HG03460 (cell line): Measurements from ENCODE around the gene CD300LB.
"Not testable (repeated sequence)": the region's sequence is repeated elsewhere in the genome, so short reads cannot be mapped to it uniquely, and the experiment has no call there.

Experiments
- ATAC-seq: cut with Tn5 transposase; IDR thresholded peaks from one replicate; pipeline ENCODE4 v1.9.1; 2021; ENCODE audit not compliant: unreplicated experiment

Gene CD300LB

DNA sequence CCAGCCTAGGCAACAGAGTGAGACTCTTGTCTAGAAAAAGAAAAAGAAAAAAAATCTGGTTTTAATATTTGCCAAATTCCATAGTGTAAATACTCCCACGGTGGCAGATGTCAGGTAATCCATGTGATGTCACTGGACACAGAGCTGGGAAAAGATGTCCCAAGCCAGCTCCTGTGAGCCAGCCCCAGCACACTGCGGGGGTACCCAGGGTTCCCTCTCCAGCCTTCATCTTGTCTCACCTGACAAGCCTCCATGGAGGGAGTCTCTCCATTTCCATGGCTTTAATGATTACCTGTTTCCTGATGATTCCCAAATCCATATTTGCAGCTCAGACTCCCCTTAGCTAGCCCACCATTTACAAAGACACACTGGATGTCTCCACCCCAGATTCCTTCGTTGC is 4.6 kb downstream of the CD300LB start:
- ATAC-seq: no peak

- ATAC-seq: no peak
Measured at GRCh38 chr17:74525781-74526288, 5.4 kb downstream of the CD300LB start.

GRCh38 chr17:74525465-74525725 is 5.9 kb downstream of the CD300LB start:
- no peak for ATAC-seq

- ATAC-seq: no peak
Measured at GRCh38 chr17:74524653-74525464, 6.4 kb downstream of the CD300LB start.

DNA sequence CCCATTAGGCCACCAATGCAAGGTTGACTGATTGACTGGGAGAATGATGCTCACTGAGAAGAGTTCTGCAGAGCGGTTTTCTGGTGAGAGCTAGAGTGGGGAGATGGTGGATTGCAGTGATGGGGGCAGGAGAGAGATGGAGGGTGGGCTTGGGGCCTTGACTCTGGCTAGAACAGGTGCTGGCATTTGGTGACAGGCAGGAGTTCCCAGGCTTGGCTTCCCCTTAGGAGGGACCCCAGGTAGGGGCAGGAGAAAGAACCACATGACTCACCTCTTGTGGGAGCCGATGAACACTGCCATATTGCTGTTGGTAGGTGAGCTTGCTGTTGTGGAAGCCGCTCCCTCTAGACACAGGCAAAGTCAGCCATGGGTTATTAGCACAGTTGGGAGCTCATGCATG is 8.0 kb downstream of the CD300LB start:
- ATAC-seq: no peak

DNA sequence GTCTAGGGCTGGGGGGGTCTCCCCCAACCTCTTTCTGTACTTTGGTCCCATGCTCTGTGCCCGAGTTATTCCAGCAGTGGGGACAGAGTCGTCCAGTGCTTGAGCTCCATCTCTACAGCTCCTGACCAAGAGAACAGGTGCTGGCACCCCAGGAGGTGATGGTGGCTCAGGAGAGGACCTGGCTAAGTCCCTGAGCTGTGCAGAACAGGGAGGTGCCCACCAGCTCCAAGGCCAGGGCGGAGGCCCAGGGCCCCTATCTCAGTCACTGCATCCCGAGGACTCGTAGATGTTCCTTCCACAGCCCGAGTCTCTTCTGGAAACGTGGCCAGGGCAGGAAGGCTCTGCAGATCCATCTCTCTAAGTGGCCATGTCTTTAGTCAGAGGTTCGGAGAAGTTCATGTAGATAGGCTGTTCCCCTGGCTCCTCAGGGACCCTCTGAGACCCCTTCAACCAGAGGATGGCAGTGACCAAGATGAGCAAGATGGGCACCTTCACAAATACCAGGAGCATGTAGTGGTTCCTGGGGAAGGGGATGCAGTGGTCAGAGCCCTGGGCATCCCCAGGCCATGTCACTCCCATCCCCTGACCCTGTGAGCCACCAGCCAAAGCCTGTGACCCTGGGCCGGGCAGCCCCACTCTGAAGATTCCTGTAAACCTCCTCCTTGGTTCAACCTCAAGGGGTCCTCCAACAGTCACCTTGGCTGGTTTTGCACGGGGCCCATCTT is 8.7 kb downstream of the CD300LB start:
- ATAC-seq: no peak

DNA sequence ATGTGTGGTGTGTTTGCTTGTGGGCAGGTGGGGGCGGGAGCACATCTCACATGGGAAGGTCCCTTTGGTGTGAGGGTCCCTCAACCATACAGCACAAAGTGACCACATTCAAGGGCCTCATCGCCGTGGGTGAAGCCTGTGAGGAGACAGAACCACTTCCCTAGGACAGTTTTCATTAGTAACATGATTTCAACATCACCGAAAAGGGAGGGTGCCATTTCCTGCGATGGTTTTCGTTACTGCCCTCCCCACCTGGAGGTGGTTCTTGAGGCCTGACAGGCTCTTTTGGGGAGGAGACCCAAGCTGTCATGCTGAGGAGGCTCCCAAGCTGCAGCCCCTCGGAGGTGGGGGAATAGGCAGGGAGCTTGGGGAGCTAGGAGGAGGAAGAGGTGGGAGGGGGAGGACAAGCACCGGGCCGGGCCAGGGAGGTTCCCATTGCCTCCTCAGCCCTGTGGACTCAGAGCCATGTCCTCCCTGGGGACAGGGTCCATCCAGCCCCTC is 9.5 kb downstream of the CD300LB start:
- ATAC-seq: no peak

- ATAC-seq: no peak
Measured at GRCh38 chr17:74520790-74521480, 10.3 kb downstream of the CD300LB start.

DNA sequence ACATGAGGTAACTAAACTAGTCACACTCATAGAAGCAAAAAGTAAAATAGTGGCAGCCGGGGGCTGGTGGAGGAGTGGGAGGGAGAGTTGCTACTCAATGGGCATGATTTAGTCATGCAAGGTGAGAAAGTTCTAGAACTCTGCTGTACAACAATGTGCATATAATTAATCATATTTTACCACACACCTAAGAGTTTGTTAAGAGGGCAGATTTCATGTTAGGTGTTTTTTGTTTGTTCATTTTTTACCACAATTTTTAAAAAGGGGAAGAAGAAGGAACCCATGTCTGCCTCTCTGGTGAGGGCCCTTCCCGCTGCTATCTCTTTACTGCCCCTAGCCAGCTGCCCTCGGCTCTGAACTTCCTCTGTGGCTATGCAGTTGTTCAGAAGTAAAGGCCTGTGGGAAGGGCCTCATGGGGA is 11.2 kb downstream of the CD300LB start:
- no peak for ATAC-seq

GRCh38 chr17:74518413-74518981 is 12.8 kb downstream of the CD300LB start:
- ATAC-seq: not testable (repeated sequence)

DNA sequence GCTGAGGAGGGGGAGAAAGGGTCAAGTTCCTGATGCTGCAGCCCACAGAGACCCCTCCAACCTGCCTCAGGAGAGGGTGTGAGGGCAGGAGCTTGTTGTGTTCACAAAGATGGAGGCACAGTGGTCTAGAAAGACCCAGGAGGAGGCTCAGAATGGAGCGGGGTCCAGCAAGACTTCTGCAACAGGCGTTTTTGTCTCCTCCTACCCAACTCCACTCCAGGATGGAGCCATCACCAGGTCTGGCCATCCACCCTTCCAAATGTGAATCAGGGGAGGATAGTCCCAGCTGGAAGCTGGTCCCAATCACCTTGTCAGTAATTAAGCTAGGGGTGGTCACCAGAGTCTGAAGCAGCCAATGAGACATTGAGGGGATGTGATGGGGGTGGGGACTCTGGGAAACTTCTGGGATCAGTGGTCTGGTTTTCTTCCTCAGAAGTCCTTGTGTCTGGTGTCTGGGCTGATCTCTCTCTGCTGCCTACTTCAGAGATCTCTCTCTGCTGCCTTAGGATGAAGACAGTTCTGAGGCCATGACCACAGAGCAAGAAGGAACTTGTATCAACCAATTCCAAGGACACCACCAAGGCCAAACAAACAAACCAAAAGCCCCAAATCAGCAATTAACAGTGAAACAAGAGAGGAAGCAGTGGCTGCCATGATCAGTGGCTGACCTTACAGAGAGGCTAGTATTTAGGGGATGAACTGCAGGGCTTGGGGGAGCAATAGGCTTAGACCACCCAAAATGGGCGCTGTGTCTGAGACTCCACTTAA is 14.5 kb downstream of the CD300LB start:
- ATAC-seq: no peak

- no peak for ATAC-seq
Measured at GRCh38 chr17:74515941-74516340, 15.3 kb downstream of the CD300LB start.

DNA sequence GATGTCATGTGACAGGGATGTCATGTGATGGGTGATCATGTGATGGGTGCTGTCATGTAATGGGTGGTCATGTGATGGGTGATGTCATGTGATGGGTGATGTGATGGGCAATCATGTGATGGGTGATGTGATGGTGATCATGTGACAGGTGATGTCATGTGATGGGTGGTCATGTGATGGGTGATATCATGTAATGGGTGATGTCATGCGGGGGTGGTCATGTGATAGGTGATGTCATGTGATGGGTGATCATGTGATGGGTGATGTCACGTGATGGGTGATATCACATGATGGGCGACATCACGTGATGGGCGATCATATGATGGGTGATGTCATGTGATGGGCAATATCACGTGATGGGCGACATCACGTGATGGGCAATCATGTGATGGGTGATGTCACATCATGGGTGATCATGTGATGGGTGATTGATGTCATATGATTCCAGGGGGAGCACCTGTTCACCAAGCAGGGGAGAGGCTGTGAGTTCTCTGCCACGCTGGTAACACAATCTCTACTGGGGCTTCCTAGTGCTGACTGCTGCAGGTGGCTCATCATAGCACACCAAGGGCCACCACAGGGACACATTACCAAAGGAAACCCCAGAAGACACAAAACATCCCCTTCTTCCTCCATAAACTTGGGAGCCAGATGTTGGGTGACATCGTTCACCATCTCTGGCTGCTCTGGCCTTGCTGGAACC is 16.5 kb downstream of the CD300LB start:
- ATAC-seq: no peak

- ATAC-seq: no peak
Measured at GRCh38 chr17:74513987-74514631, 17.2 kb downstream of the CD300LB start.

DNA sequence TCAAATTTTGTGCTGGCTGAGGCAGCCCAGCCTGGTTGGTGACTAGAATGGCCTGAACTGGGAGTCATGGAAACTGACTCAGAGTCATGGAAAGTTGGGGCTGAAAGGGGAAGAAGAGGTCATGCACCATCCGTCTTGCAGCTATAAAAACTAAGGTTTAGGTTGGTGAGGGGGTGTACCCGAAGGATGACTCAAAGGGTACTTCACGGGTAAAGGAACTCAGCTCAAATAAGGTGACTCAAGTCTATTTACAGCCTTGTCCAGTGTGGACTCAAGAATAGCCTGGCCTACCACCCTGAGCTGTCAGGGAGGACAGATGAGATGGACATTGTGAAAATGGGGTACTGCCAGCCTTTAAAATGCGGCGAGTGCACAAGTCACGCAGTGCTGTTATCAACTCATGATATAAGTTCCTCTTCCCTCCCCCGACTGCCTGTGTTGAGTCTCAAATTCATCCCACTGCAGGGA is 18.6 kb downstream of the CD300LB start:
- peak; percentile 65 for ATAC-seq

GRCh38 chr17:74512036-74512435 is 19.2 kb downstream of the CD300LB start:
- ATAC-seq: no peak

- ATAC-seq: no peak
Measured at GRCh38 chr17:74508156-74508555, 23.1 kb downstream of the CD300LB start.

GRCh38 chr17:74503949-74504348 is 27.3 kb downstream of the CD300LB start:
- not testable (repeated sequence) for ATAC-seq

- ATAC-seq: no peak
Measured at GRCh38 chr17:74502861-74503260, 28.4 kb downstream of the CD300LB start.
